ENCODE results near the gene SLC25A26. TPM values are rescaled to one million over a fixed set of nuclear protein-coding genes. Genes with fewer than 3 reads are reported as not detected.

SLC25A26 gene
- total RNA-seq, 1 experiment from 2014 or later, result 13.2 TPM

DNA sequence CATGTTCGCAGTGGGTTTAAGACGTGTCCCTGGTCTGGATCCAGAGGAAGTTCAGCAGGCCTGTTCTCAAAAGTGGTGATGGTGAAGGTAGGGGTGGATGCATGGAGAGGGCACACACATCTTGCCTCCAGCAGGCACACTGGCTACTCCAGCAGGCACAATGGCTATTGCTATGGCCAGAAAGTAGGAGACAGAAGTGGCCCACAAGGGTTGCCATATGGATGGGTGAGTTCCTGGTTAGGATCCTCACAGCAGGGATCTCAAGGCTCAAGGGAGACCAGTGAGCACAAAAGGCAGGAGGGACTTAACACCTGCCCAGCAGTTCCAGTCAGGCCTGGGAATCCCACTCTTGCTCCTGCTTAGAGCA is 172.1 kb downstream of the SLC25A26 start:
- Histone ChIP-seq H3K27me3 (ENCODE audit: control insufficient read depth, insufficient read depth, low read length) (no peaks in the 10 kb centered on the region), H3K4me1 (ENCODE audit: control insufficient read depth, insufficient read depth, low read length) (no peaks in the 10 kb centered on the region), H3K9me3 (ENCODE audit: control insufficient read depth, insufficient read depth, low read depth, low read length) (no peaks in the 10 kb centered on the region), H3K4me3 (ENCODE audit: low read depth in 2 of 2, low read length in 2 of 2) (no peak overlapping the region), H3K36me3 (ENCODE audit: control insufficient read depth, insufficient read depth, low read length) (no peaks in the 10 kb centered on the region), H3K27ac (ENCODE audit: low read length) (no peak overlapping the region)
- TF ChIP-seq SIN3A (IDR thresholded peaks at IDR 0.05; ENCODE audit: borderline replicate concordance, insufficient read depth, low read depth, low read length), result no peak
- TF ChIP-seq, protein P1, sequence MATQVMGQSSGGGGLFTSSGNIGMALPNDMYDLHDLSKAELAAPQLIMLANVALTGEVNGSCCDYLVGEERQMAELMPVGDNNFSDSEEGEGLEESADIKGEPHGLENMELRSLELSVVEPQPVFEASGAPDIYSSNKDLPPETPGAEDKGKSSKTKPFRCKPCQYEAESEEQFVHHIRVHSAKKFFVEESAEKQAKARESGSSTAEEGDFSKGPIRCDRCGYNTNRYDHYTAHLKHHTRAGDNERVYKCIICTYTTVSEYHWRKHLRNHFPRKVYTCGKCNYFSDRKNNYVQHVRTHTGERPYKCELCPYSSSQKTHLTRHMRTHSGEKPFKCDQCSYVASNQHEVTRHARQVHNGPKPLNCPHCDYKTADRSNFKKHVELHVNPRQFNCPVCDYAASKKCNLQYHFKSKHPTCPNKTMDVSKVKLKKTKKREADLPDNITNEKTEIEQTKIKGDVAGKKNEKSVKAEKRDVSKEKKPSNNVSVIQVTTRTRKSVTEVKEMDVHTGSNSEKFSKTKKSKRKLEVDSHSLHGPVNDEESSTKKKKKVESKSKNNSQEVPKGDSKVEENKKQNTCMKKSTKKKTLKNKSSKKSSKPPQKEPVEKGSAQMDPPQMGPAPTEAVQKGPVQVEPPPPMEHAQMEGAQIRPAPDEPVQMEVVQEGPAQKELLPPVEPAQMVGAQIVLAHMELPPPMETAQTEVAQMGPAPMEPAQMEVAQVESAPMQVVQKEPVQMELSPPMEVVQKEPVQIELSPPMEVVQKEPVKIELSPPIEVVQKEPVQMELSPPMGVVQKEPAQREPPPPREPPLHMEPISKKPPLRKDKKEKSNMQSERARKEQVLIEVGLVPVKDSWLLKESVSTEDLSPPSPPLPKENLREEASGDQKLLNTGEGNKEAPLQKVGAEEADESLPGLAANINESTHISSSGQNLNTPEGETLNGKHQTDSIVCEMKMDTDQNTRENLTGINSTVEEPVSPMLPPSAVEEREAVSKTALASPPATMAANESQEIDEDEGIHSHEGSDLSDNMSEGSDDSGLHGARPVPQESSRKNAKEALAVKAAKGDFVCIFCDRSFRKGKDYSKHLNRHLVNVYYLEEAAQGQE (IDR thresholded peaks at IDR 0.05; ENCODE audit: insufficient read depth in 1 of 2, low read depth in 2 of 2, low read length in 1 of 2), result no peak
- TF ChIP-seq POLR2AphosphoS5 (IDR thresholded peaks at IDR 0.05; ENCODE audit: low read depth, low read length), result no peak
- TF ChIP-seq TCF7L2 (IDR thresholded peaks at IDR 0.05; ENCODE audit: low read depth, low read length), result no peak
- TF ChIP-seq, protein P2, sequence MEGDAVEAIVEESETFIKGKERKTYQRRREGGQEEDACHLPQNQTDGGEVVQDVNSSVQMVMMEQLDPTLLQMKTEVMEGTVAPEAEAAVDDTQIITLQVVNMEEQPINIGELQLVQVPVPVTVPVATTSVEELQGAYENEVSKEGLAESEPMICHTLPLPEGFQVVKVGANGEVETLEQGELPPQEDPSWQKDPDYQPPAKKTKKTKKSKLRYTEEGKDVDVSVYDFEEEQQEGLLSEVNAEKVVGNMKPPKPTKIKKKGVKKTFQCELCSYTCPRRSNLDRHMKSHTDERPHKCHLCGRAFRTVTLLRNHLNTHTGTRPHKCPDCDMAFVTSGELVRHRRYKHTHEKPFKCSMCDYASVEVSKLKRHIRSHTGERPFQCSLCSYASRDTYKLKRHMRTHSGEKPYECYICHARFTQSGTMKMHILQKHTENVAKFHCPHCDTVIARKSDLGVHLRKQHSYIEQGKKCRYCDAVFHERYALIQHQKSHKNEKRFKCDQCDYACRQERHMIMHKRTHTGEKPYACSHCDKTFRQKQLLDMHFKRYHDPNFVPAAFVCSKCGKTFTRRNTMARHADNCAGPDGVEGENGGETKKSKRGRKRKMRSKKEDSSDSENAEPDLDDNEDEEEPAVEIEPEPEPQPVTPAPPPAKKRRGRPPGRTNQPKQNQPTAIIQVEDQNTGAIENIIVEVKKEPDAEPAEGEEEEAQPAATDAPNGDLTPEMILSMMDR (IDR thresholded peaks at IDR 0.05), result no peak
- in situ Hi-C loops (cut with HindIII; ENCODE audit: low pct_unique_long_range_greater_than_20kb, low sequenced_read_pairs), result no loop called here
- ATAC-seq (no peak), DNase-seq (ENCODE audit: low read depth, low spot score) (no peak)
- intact Hi-C loops (cut with micrococcal nuclease; ENCODE audit: unreplicated experiment), result no loop called here
- POLR2A ChIA-PET, result no interaction called here
- BruUV-seq (replicated peaks), result no TSS peak
- CTCF ChIA-PET, result no interaction called here

DNA sequence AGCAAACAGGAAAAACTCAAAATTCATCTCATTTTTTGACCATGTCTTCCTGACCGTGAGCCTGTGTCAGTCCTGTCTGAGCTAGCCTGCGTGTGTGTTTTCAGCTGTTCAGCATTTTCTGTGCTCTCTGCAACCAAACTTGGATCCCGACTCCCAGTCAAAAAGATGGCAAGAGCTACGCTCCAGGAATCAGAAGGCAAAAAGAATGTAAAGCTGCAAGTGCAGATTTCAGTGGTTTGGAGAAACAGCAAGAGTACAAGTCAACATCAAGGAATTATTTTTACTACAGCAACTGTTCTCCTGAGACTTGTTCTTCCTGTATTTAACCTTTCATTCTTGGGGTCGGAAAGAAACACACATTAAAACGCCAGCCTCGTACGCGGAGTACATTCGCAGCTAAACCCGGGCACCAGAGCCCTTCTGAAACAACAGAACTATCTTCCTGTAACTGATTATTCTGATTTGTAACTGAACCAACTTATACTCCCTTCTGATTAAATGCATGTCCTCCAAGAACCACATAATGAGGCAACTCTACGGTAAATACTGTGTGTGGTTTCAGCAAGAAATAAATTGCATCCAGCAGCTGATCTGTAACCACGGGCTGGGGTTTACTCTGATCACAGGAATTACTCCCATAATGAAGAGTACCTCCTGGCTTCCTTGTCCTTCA is 172.7 kb downstream of the SLC25A26 start:
- TF ChIP-seq, protein P1 (IDR thresholded peaks at IDR 0.05; ENCODE audit: insufficient read depth in 1 of 2, low read depth in 2 of 2, low read length in 1 of 2), result no peak
- TF ChIP-seq SIN3A (IDR thresholded peaks at IDR 0.05; ENCODE audit: borderline replicate concordance, insufficient read depth, low read depth, low read length) (no peak), POLR2AphosphoS5 (IDR thresholded peaks at IDR 0.05; ENCODE audit: low read depth, low read length) (no peak)
- TF ChIP-seq, protein P2 (IDR thresholded peaks at IDR 0.05), result no peak
- Histone ChIP-seq H3K4me1 (ENCODE audit: control insufficient read depth, insufficient read depth, low read length) (no peaks in the 10 kb centered on the region), H3K36me3 (ENCODE audit: control insufficient read depth, insufficient read depth, low read length) (no peaks in the 10 kb centered on the region), H3K9me3 (ENCODE audit: control insufficient read depth, insufficient read depth, low read depth, low read length) (no peaks in the 10 kb centered on the region), H3K4me3 (ENCODE audit: low read depth in 2 of 2, low read length in 2 of 2) (no peak overlapping the region), H3K27me3 (ENCODE audit: control insufficient read depth, insufficient read depth, low read length) (no peaks in the 10 kb centered on the region), H3K27ac (ENCODE audit: low read length) (no peak overlapping the region)
- no TSS peak for BruUV-seq (replicated peaks)
- ATAC-seq (no peak), DNase-seq (ENCODE audit: low read depth, low spot score) (no peak)
- ChIA-PET CTCF (no interaction called here), POLR2A (no interaction called here)
- intact Hi-C loops (cut with micrococcal nuclease; ENCODE audit: unreplicated experiment) (no loop called here), in situ Hi-C loops (cut with HindIII; ENCODE audit: low pct_unique_long_range_greater_than_20kb, low sequenced_read_pairs) (no loop called here)
